GM11168 (cell line): ENCODE data around the gene DDIAS.

Experiments used
- in situ Hi-C: fragments of 300-500 bp; cut with MboI; formaldehyde crosslinking; loops from one replicate; pipeline ENCODE4 v1.12.0; 2022; ENCODE audit warnings: low sequenced_read_pairs; ENCODE audit not compliant: unreplicated experiment

Gene DDIAS

GRCh38 chr11:82901165-82901921 lies at the start of gene DDIAS:
Gene DDIAS, plus strand, starts transcription at chr11:82901736. Its CDS starts 13,003 bp downstream, at chr11:82914739.
- in situ Hi-C loops = loop anchor here (10.0 kb wide), 1 partner anchor 343 kb away; no protein-coding TSS in a partner anchor

GRCh38 chr11:82854242-82854641 lies 47.3 kb upstream of the DDIAS start:
- in situ Hi-C loops = loop anchor here (25.0 kb wide), 2 partner anchors 858 to 958 kb away; no protein-coding TSS in a partner anchor

- in situ Hi-C loops = loop anchor here (25.0 kb wide), 2 partner anchors 857 to 957 kb away; no protein-coding TSS in a partner anchor
Measured at GRCh38 chr11:82854916-82855315, 46.6 kb upstream of the DDIAS start.

GRCh38 chr11:82855616-82856015 lies 45.9 kb upstream of the DDIAS start:
- in situ Hi-C loops = loop anchor here (25.0 kb wide), 2 partner anchors 857 to 957 kb away; no protein-coding TSS in a partner anchor

GRCh38 chr11:82857145-82857544 lies 44.4 kb upstream of the DDIAS start:
- in situ Hi-C loops = loop anchor here (25.0 kb wide), 2 partner anchors 855 to 955 kb away; no protein-coding TSS in a partner anchor

- in situ Hi-C loops = loop anchor here (25.0 kb wide), 2 partner anchors 854 to 954 kb away; no protein-coding TSS in a partner anchor
Measured at GRCh38 chr11:82858133-82858532, 43.4 kb upstream of the DDIAS start.

- in situ Hi-C loops = loop anchor here (25.0 kb wide), 2 partner anchors 854 to 954 kb away; no protein-coding TSS in a partner anchor
Measured at GRCh38 chr11:82858556-82859091, 42.9 kb upstream of the DDIAS start.

- in situ Hi-C loops = loop anchor here (25.0 kb wide), 2 partner anchors 853 to 953 kb away; no protein-coding TSS in a partner anchor
Measured at GRCh38 chr11:82859750-82860149, 41.8 kb upstream of the DDIAS start.

GRCh38 chr11:82862379-82862778 lies 39.2 kb upstream of the DDIAS start:
- in situ Hi-C loops = loop anchor here (25.0 kb wide), 2 partner anchors 850 to 950 kb away; no protein-coding TSS in a partner anchor

GRCh38 chr11:82863209-82863608 lies 38.3 kb upstream of the DDIAS start:
- in situ Hi-C loops = loop anchor here (25.0 kb wide), 2 partner anchors 849 to 949 kb away; no protein-coding TSS in a partner anchor

- in situ Hi-C loops = loop anchor here (25.0 kb wide), 2 partner anchors 848 to 948 kb away; no protein-coding TSS in a partner anchor
Measured at GRCh38 chr11:82864268-82864667, 37.3 kb upstream of the DDIAS start.

- in situ Hi-C loops = loop anchor here (25.0 kb wide), 2 partner anchors 846 to 946 kb away; no protein-coding TSS in a partner anchor
Measured at GRCh38 chr11:82865841-82866240, 35.7 kb upstream of the DDIAS start.

GRCh38 chr11:82867495-82868082 lies 33.9 kb upstream of the DDIAS start:
- in situ Hi-C loops = loop anchor here (25.0 kb wide), 2 partner anchors 845 to 945 kb away; no protein-coding TSS in a partner anchor

- in situ Hi-C loops = loop anchor here (25.0 kb wide), 2 partner anchors 843 to 943 kb away; no protein-coding TSS in a partner anchor
Measured at GRCh38 chr11:82869657-82870056, 31.9 kb upstream of the DDIAS start.

- in situ Hi-C loops = loop anchor here (25.0 kb wide), 2 partner anchors 841 to 941 kb away; no protein-coding TSS in a partner anchor
Measured at GRCh38 chr11:82871646-82872045, 29.9 kb upstream of the DDIAS start.

- in situ Hi-C loops = loop anchor here (25.0 kb wide), 2 partner anchors 840 to 940 kb away; no protein-coding TSS in a partner anchor
Measured at GRCh38 chr11:82872377-82873150, 29.0 kb upstream of the DDIAS start.

GRCh38 chr11:82873919-82874333 lies 27.6 kb upstream of the DDIAS start:
- in situ Hi-C loops = loop anchor here (25.0 kb wide), 2 partner anchors 838 to 938 kb away; no protein-coding TSS in a partner anchor

- in situ Hi-C loops = loop anchor here (25.0 kb wide), 2 partner anchors 837 to 937 kb away; no protein-coding TSS in a partner anchor
Measured at GRCh38 chr11:82874646-82875523, 26.7 kb upstream of the DDIAS start.
